H9 (cell line): Measurements from ENCODE around the gene CAMTA2. TPM values are rescaled to one million over a fixed set of nuclear protein-coding genes. Genes with fewer than 3 reads are reported as not detected.

Source experiments
- DNase-seq: peaks from one replicate; pipeline ENCODE4 v3.0.0-alpha.2; 2017
- H2AFZ ChIP-seq: one replicate; pipeline ENCODE4 v1.6.1; 2013; ENCODE audit warnings: mild to moderate bottlenecking, low read length, control low read depth, moderate library complexity
- H2AK5ac ChIP-seq: 2 replicates; pipeline ENCODE4 v1.6.1; 2013; ENCODE audit warnings: low read length, control low read depth, mixed read lengths; ENCODE audit not compliant: insufficient read length
- H2BK120ac ChIP-seq: one replicate; pipeline ENCODE4 v1.6.1; 2013; ENCODE audit warnings: low read depth, mild to moderate bottlenecking, low read length, control low read depth, inconsistent platforms; ENCODE audit not compliant: poor library complexity, severe bottlenecking
- H2BK12ac ChIP-seq: 2 replicates; pipeline ENCODE4 v1.6.1; 2013; ENCODE audit warnings: low read length, control low read depth, mixed read lengths, low read depth; ENCODE audit not compliant: insufficient read length
- H2BK15ac ChIP-seq: 2 replicates; pipeline ENCODE4 v1.6.1; 2013; ENCODE audit warnings: low read depth, low read length, control low read depth
- H2BK20ac ChIP-seq: one replicate; pipeline ENCODE4 v1.6.1; 2013; ENCODE audit warnings: low read depth, mild to moderate bottlenecking, low read length, control low read depth, inconsistent platforms; ENCODE audit not compliant: poor library complexity, severe bottlenecking
- H2BK5ac ChIP-seq: 2 replicates; pipeline ENCODE4 v1.6.1; 2013; ENCODE audit warnings: low read length, control low read depth, mixed read lengths; ENCODE audit not compliant: insufficient read length
- H3K14ac ChIP-seq: 2 replicates; pipeline ENCODE4 v1.6.1; 2013; ENCODE audit warnings: low read length, control low read depth; ENCODE audit not compliant: insufficient read depth
- H3K18ac ChIP-seq: 2 replicates; pipeline ENCODE4 v1.6.1; 2013; ENCODE audit warnings: low read depth, mild to moderate bottlenecking, mixed read lengths, low read length, control low read depth; ENCODE audit not compliant: insufficient read length
- H3K23ac ChIP-seq: 2 replicates; pipeline ENCODE4 v1.6.1; 2013; ENCODE audit warnings: low read length, control low read depth, mixed read lengths, low read depth; ENCODE audit not compliant: insufficient read length
- H3K23me2 ChIP-seq: 2 replicates; pipeline ENCODE4 v1.6.1; 2013; ENCODE audit warnings: low read depth, mild to moderate bottlenecking, mixed read lengths, low read length, control low read depth; ENCODE audit not compliant: insufficient read length, poor library complexity, severe bottlenecking
- H3K27ac ChIP-seq: 2 replicates; pipeline ENCODE4 v1.5.1; 2013; ENCODE audit warnings: low read length, control low read depth, mixed read lengths, low read depth; ENCODE audit not compliant: insufficient read length
- H3K27me3 ChIP-seq: 2 replicates; pipeline ENCODE4 v1.6.1; 2013; ENCODE audit warnings: low read length, control low read depth, inconsistent platforms; ENCODE audit not compliant: insufficient read depth
- H3K4ac ChIP-seq: 2 replicates; pipeline ENCODE4 v1.6.1; 2013; ENCODE audit warnings: low read depth, mild to moderate bottlenecking, control low read depth, inconsistent platforms, low read length, moderate library complexity
- H3K4me1 ChIP-seq: 2 replicates; pipeline ENCODE4 v1.6.1; 2013; ENCODE audit warnings: low read length, control low read depth, inconsistent platforms; ENCODE audit not compliant: insufficient read depth
- H3K4me2 ChIP-seq: 2 replicates; pipeline ENCODE4 v1.6.1; 2013; ENCODE audit warnings: low read length, control low read depth, mixed read lengths; ENCODE audit not compliant: insufficient read length, insufficient read depth
- H3K56ac ChIP-seq: 2 replicates; pipeline ENCODE4 v1.6.1; 2013; ENCODE audit warnings: low read depth, mild to moderate bottlenecking, mixed read lengths, low read length, control low read depth; ENCODE audit not compliant: insufficient read length
- H3K79me1 ChIP-seq: 2 replicates; pipeline ENCODE4 v1.6.1; 2013; ENCODE audit warnings: low read depth, mild to moderate bottlenecking, moderate library complexity, low read length, control low read depth, inconsistent platforms; ENCODE audit not compliant: insufficient read depth, poor library complexity, severe bottlenecking
- H3K79me2 ChIP-seq: 2 replicates; pipeline ENCODE4 v1.6.1; 2013; ENCODE audit warnings: low read length, control low read depth, inconsistent platforms; ENCODE audit not compliant: insufficient read depth
- H3K9ac ChIP-seq: 2 replicates; pipeline ENCODE4 v1.6.1; 2013; ENCODE audit warnings: low read length, control low read depth, mixed read lengths; ENCODE audit not compliant: insufficient read length; ENCODE audit errors: extremely low read depth
- H3K9me3 ChIP-seq: one replicate; pipeline ENCODE4 v1.6.1; 2013; ENCODE audit warnings: low read depth, low read length, inconsistent platforms; ENCODE audit not compliant: control insufficient read depth
- H3T11ph ChIP-seq: one replicate; pipeline ENCODE4 v1.6.1; 2013; ENCODE audit warnings: mild to moderate bottlenecking, low read length, control low read depth, inconsistent platforms
- H4K20me1 ChIP-seq: one replicate; pipeline ENCODE4 v1.6.1; 2013; ENCODE audit not compliant: control insufficient read depth, insufficient read length, insufficient read depth
- H4K5ac ChIP-seq: 2 replicates; pipeline ENCODE4 v1.6.1; 2013; ENCODE audit warnings: low read depth, mild to moderate bottlenecking, mixed read lengths, low read length, control low read depth; ENCODE audit not compliant: insufficient read length
- H4K8ac ChIP-seq: replicated peaks from 2 replicates; pipeline ENCODE4 v1.6.1; 2013; ENCODE audit warnings: low read length, control low read depth, mixed read lengths, low read depth; ENCODE audit not compliant: insufficient read length
- H4K91ac ChIP-seq: 2 replicates; pipeline ENCODE4 v1.6.1; 2013; ENCODE audit warnings: low read depth, mild to moderate bottlenecking, moderate library complexity, mixed read lengths, low read length, control low read depth; ENCODE audit not compliant: insufficient read length
- H3K27ac Mint-ChIP-seq, 3 experiments: 2 replicates in 2 of 3; 3 replicates in 1 of 3; pipeline ENCODE4 v1.8.0; 2020 to 2021; ENCODE audit warnings: mixed read lengths in 3 of 3, mild to moderate bottlenecking in 1 of 3, moderate library complexity in 1 of 3
- H3K27me3 Mint-ChIP-seq: 2 replicates; pipeline ENCODE4 v1.8.0; 2021; ENCODE audit warnings: low read depth, mild to moderate bottlenecking, moderate library complexity, mixed read lengths
- H3K36me3 Mint-ChIP-seq, 3 experiments: 2 replicates in 2 of 3; 3 replicates in 1 of 3; pipeline ENCODE4 v1.8.0; 2020 to 2021; ENCODE audit warnings: low read depth in 3 of 3, mixed read lengths in 3 of 3; ENCODE audit not compliant: insufficient read depth in 1 of 3
- H3K4me1 Mint-ChIP-seq, 2 experiments: 2 replicates each; pipeline ENCODE4 v1.8.0; 2020; ENCODE audit warnings: mixed read lengths in 2 of 2
- H3K4me3 Mint-ChIP-seq, 2 experiments: 2 replicates in 1 of 2; 3 replicates in 1 of 2; pipeline ENCODE4 v1.8.0; 2020 to 2021; ENCODE audit warnings: mild to moderate bottlenecking in 2 of 2, mixed read lengths in 2 of 2, moderate library complexity in 1 of 2
- H3K9me3 Mint-ChIP-seq, 2 experiments: 2 replicates in 1 of 2; 3 replicates in 1 of 2; pipeline ENCODE4 v1.8.0; 2020; ENCODE audit warnings: mild to moderate bottlenecking in 2 of 2, mixed read lengths in 2 of 2, moderate library complexity in 1 of 2
- CTCF ChIP-seq: fragments of 200-600 bp; sonication (generic); conservative IDR thresholded peaks from 3 replicates; pipeline ENCODE4 v1.8.0; 2021; ENCODE audit warnings: antibody characterized with exemption, mild to moderate bottlenecking
- WGBS: extraction: QIAGEN DNeasy Blood & Tissue Kit; methylation state at CpG from one replicate; pipeline ENCODE4 v1.1.7; 2013; ENCODE audit warnings: missing lambda C conversion rate, low lambda C conversion rate, mixed read lengths; ENCODE audit not compliant: insufficient read length; ENCODE audit errors: extremely low coverage; 5-methylcytosine and 5-hydroxymethylcytosine counted together
- total RNA-seq: library from RNA; stranded (reverse); gene quantifications from 2 replicates; pipeline ENCODE4 v1.2.1, GENCODE V29; 2021

Gene CAMTA2
- total RNA-seq, 1 experiment from 2014 or later, result 15.6 TPM

GRCh38 chr17:4998732-4999429, 11.4 kb upstream of the CAMTA2 start:
- Mint-ChIP-seq H3K27me3 (peaks cover 26% of the 10 kb centered on the region), H3K4me3 (peak overlapping the region; percentile 88 to 92), H3K9me3 (no peaks in the 10 kb centered on the region), H3K27ac (peak overlapping the region in 1 of 3 experiments; percentile 35; a peak in 2 of 7 replicates), H3K4me1 (peaks cover 12 to 20% of the 10 kb centered on the region in 2 experiments), H3K36me3 (peaks cover 22 to 35% (median 35%) of the 10 kb centered on the region in 3 experiments)
- H4K91ac ChIP-seq, result no peak overlapping the region
- H3K56ac ChIP-seq, result no peak overlapping the region
- no peak for TF ChIP-seq CTCF
- no peak overlapping the region for H3K18ac ChIP-seq
- no peak overlapping the region for H3K23ac ChIP-seq
- no peak overlapping the region for H2AFZ ChIP-seq
- no peak overlapping the region for H2BK120ac ChIP-seq
- WGBS, result no CpG with 5 or more reads among the region's 14 CpGs
- H3K4ac ChIP-seq, result no peak overlapping the region
- H3K79me2 ChIP-seq, result peaks cover 4% of the 10 kb centered on the region; the same call in 1 of the 2 replicates
- H3T11ph ChIP-seq, result no peak overlapping the region
- no peaks in the 10 kb centered on the region; the same call in 1 of the 2 replicates for H3K27me3 ChIP-seq
- no peaks in the 10 kb centered on the region for H4K20me1 ChIP-seq
- peak overlapping the region; percentile 45; the same call in 1 of the 2 replicates for H3K14ac ChIP-seq
- H4K8ac ChIP-seq, result no peak overlapping the region
- no peak overlapping the region for H2AK5ac ChIP-seq
- H2BK20ac ChIP-seq, result no peak overlapping the region
- no peak overlapping the region for H3K27ac ChIP-seq
- H3K79me1 ChIP-seq, result peaks cover 8% of the 10 kb centered on the region
- H2BK12ac ChIP-seq, result no peak overlapping the region
- H3K4me1 ChIP-seq, result peaks cover 2% of the 10 kb centered on the region
- no peak overlapping the region for H4K5ac ChIP-seq
- peak overlapping the region; percentile 95 for H3K4me2 ChIP-seq
- H3K9me3 ChIP-seq, result no peaks in the 10 kb centered on the region
- H2BK15ac ChIP-seq, result no peak overlapping the region
- no peak for DNase-seq
- peak overlapping the region; percentile 48 for H3K9ac ChIP-seq
- H3K23me2 ChIP-seq, result peaks cover 14% of the 10 kb centered on the region
- no peak overlapping the region for H2BK5ac ChIP-seq
